D721Med (cell line): Measurements from ENCODE around the gene TBC1D4.

Source experiments
- DNase-seq: peaks from one replicate; pipeline ENCODE4 v3.0.0; 2011; ENCODE audit warnings: low spot score; ENCODE audit not compliant: insufficient read length
- FAIRE-seq: peaks from 2 replicates; lab custom pipeline; 2011; peaks lifted over from hg19 to GRCh38; lab: Jason Lieb, UNC
- TF ChIP-seq, protein P1 (sequence below): IDR thresholded peaks from 2 replicates; pipeline ENCODE4 v1.5.1; 2012; ENCODE audit warnings: mild to moderate bottlenecking, control low read depth; ENCODE audit not compliant: insufficient read depth; ENCODE audit errors: missing control alignments

TBC1D4 gene

DNA sequence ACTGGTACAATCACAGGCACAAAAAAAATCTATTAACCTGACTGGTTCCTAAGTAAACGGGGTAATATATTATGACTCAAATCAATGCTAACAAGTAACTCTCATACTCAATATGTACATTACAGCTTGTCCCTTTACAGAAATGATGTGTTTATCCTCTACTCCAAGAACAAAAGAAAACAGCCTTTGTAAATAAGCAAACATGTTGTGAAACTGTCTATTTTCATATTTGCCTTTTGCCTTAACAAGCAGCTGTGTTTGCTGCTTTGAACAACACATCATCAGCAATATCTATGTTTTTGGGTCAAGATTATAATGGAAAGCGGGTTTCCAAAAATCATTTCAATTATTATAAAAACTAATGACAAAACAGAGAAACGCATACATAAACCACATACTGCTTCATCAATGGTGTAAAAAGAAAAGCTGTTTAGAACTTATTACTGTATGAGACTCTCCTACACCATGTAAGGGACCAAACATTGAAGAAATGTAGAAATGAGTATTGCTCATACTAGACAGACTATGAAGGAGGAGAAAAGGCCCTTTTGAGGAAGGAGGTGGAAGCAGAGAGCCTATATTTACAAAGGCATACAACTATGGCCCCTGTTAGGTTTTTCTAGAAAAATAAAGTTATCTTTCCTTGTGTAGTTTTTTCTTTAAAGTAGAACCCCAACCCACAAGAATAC, 14.8 kb downstream of the TBC1D4 start:
- FAIRE-seq, result no peak
- DNase-seq, result no peak
- TF ChIP-seq, protein P1, sequence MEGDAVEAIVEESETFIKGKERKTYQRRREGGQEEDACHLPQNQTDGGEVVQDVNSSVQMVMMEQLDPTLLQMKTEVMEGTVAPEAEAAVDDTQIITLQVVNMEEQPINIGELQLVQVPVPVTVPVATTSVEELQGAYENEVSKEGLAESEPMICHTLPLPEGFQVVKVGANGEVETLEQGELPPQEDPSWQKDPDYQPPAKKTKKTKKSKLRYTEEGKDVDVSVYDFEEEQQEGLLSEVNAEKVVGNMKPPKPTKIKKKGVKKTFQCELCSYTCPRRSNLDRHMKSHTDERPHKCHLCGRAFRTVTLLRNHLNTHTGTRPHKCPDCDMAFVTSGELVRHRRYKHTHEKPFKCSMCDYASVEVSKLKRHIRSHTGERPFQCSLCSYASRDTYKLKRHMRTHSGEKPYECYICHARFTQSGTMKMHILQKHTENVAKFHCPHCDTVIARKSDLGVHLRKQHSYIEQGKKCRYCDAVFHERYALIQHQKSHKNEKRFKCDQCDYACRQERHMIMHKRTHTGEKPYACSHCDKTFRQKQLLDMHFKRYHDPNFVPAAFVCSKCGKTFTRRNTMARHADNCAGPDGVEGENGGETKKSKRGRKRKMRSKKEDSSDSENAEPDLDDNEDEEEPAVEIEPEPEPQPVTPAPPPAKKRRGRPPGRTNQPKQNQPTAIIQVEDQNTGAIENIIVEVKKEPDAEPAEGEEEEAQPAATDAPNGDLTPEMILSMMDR, result no peak

DNA sequence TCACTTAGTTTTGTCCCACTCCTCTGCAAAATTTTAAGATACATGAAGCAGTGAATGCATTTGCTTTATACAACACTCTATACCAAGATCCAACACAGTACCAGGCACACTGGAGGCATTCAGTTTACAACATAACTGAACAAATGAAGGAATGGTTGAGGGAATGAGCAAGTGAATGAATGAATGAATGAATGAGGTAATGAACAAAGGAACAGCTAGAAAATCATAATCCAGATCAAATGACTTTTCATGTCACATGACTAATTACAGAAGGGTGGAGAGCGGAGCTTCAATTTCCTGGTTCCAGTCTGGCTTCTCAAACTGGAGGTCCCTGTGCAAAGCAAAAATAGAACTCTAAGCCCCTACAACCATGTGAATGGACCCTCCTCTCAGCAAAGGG, 16.7 kb downstream of the TBC1D4 start:
- DNase-seq (no peak), FAIRE-seq (no peak)
- TF ChIP-seq, protein P1, result no peak

DNA sequence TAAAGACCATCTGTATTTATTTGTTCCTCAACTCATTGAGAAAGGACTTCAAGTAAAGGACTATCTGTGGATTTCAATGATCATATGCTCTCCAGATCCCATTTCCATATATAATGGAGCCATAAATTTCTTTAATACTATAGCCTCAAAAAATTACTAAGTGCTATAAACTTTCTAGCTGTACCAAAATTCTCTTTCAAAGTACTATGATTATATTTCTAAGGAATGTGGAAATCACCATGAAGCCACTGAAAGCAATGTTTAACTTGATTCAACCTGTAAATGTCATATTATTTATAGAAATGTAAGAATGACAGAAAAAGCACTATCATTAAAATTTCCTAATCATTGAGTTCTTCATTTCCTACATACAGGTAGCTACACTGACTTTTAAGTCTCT, 20.7 kb downstream of the TBC1D4 start:
- FAIRE-seq (no peak), DNase-seq (no peak)
- TF ChIP-seq, protein P1, result no peak

DNA sequence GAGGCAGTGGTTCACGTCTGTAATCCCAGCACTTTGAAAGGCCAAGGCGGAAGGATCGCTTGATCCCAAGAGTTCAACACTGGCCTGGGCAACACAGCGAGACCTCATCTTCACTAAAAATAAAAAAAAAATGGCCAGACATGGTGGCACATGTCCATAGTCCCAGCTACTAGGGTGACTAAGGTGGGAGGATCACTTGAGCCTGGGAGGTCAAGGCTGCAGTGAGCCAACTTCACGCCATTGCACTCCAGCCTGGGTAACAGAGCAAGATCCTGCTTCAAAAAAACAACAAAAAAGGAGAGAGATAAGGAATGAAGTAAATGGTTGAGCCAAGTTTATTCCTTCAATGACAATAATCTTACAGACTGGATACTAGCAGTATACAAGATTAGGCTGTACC, 21.3 kb downstream of the TBC1D4 start:
- TF ChIP-seq, protein P1, result no peak
- FAIRE-seq, result no peak
- no peak for DNase-seq

DNA sequence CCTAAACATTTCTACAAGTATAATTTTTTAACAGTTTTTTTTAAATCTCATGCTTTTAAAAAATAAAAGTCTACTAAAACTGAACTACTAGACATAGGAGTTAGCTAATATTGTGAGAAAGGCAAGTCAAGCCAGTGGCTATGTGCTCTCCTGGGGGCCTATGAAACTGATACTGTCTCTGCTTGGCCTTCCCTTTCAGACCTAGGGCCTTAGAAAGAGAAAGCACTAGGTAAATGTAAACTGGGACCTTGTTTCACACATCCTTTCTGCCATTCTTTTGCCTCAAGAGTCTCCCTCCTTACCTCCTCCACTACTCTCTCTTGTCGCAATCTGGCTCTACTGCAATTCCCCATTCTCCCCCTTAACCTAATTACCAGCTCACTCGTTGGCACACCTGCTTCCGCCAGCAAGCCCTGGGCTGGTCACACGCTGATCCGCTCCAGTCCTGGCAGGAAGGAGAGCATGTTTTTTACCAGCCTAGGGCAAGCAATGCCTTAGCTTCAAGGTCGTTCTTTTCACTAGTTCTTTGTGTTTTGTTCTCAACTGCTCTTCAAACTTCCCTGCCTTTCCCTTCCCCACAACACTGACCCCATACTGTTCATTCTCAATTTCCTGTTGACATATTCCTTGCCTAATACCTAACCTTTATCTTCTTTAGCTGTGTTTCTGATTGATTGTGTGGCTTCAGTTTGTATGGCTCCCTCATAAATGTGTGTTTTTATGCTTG, 23.1 kb downstream of the TBC1D4 start:
- no peak for DNase-seq
- TF ChIP-seq, protein P1, result no peak
- peak; percentile 76 for FAIRE-seq

DNA sequence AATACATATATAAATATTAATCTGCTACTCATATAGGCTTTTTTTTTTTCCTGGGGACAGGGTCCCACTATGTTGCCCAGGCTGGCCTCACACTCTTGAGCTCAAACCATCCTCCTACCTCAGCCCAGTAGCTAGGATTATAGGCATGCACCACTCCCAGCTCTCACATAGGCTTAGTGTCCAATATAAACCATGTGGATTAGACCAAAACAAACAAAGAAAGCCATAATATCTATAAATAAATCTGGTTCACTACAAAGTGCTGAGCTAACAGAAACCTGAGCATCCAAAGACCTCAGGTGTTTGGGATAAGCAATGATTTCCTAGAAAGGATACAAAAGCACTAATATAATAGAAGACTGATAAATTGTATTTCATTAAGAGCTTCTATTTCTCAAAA, 26.0 kb downstream of the TBC1D4 start:
- FAIRE-seq, result no peak
- TF ChIP-seq, protein P1, result no peak
- DNase-seq, result no peak

DNA sequence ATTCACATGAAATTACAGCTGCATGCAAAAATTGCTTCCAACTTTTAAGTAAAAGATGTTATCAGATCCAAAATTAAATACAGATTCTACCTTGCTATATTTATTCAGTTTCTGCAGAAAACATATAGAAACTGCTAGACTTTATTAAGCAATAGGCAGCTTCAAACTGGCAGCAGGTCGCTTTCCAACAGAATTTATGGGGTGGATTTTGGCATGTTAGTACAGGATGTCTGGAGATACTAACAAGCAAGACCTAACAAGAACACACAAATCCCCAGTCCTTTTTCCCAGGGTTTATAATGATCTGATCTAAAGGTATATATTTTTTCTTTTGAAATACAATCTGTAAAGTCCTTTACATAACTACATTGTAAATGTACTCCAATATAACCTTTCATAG, 27.5 kb downstream of the TBC1D4 start:
- FAIRE-seq (no peak), DNase-seq (no peak)
- TF ChIP-seq, protein P1, result no peak
